HUDEP-2 (cell line): Measurements from ENCODE around the gene NDUFS4.
"Not testable (repeated sequence)": the region's sequence is repeated elsewhere in the genome, so short reads cannot be mapped to it uniquely, and the experiment has no call there.

Experiments
- DNase-seq, 76 experiments: peaks; one replicate each; lab custom pipeline; 2025; ENCODE audit not compliant: unreplicated experiment in 76 of 76; lab: John Stamatoyannopoulos, UW

The NDUFS4 gene

GRCh38 chr5:53571403-53571802 is 11.0 kb downstream of the NDUFS4 start:
- DNase-seq = no peak

- no peak for DNase-seq
Measured at GRCh38 chr5:53575101-53575500, 14.7 kb downstream of the NDUFS4 start.

- DNase-seq = no peak
Measured at GRCh38 chr5:53575831-53576230, 15.4 kb downstream of the NDUFS4 start.

GRCh38 chr5:53576674-53577073 is 16.2 kb downstream of the NDUFS4 start:
- DNase-seq = no peak

GRCh38 chr5:53578854-53579253 is 18.4 kb downstream of the NDUFS4 start:
- no peak for DNase-seq

- DNase-seq = no peak
Measured at GRCh38 chr5:53580547-53580946, 20.1 kb downstream of the NDUFS4 start.

- no peak for DNase-seq
Measured at GRCh38 chr5:53582225-53582624, 21.8 kb downstream of the NDUFS4 start.

- DNase-seq = no peak
Measured at GRCh38 chr5:53590759-53591158, 30.3 kb downstream of the NDUFS4 start.

- DNase-seq = no peak
Measured at GRCh38 chr5:53594419-53594818, 34.0 kb downstream of the NDUFS4 start.

GRCh38 chr5:53597894-53598293 is 37.5 kb downstream of the NDUFS4 start:
- DNase-seq = no peak

- DNase-seq = no peak
Measured at GRCh38 chr5:53601570-53601969, 41.1 kb downstream of the NDUFS4 start.

- no peak for DNase-seq
Measured at GRCh38 chr5:53603009-53603687, 42.7 kb downstream of the NDUFS4 start.

GRCh38 chr5:53604309-53604708 is 43.9 kb downstream of the NDUFS4 start:
- DNase-seq = no peak

GRCh38 chr5:53607886-53608285 is 47.4 kb downstream of the NDUFS4 start:
- DNase-seq = no peak

- DNase-seq = not testable (repeated sequence)
Measured at GRCh38 chr5:53608897-53609296, 48.5 kb downstream of the NDUFS4 start.

GRCh38 chr5:53613061-53613460 is 52.6 kb downstream of the NDUFS4 start:
- DNase-seq = no peak

GRCh38 chr5:53613536-53613935 is 53.1 kb downstream of the NDUFS4 start:
- no peak for DNase-seq

- no peak for DNase-seq
Measured at GRCh38 chr5:53614376-53614885, 54.0 kb downstream of the NDUFS4 start.

- peak in 24 of 76 experiments; percentile 1 to 44 (median 12) for DNase-seq
Measured at GRCh38 chr5:53616939-53617549, 56.6 kb downstream of the NDUFS4 start.

- no peak for DNase-seq
Measured at GRCh38 chr5:53631251-53631650, 70.8 kb downstream of the NDUFS4 start.

GRCh38 chr5:53642061-53642460 is 81.6 kb downstream of the NDUFS4 start:
- no peak for DNase-seq

- no peak for DNase-seq
Measured at GRCh38 chr5:53643445-53643844, 83.0 kb downstream of the NDUFS4 start.
